HT1080 (cell line): Measurements from ENCODE around the gene NHLH2. TPM values are rescaled to one million over a fixed set of nuclear protein-coding genes. Genes with fewer than 3 reads are reported as not detected.

Experiments used
- DNase-seq: peaks from one replicate; pipeline ENCODE4 v3.0.0-alpha.2; 2015; ENCODE audit warnings: low read depth
- polyA plus RNA-seq, 2 experiments: library from polyadenylated mRNA; depleted of rRNA; stranded (reverse); fragments of >200 nt; gene quantifications; 2 replicates each; pipeline ENCODE4 v1.2.3, GENCODE V29; 2015
- total RNA-seq: library from RNA; depleted of rRNA; stranded (reverse); fragments of >200 nt; shearing (Covaris generic); gene quantifications from 2 replicates; pipeline ENCODE4 v1.2.3, GENCODE V29; 2014; rRNA removed

NHLH2 gene
- not detected in 2 replicates for total RNA-seq
- polyA plus RNA-seq (2015; cell fraction: cytosol; rRNA removed) = 0.02 TPM in 1 of 2 replicates, not detected in the other
- not detected in 2 replicates for polyA plus RNA-seq (2015; cell fraction: nucleus; rRNA removed)

DNA sequence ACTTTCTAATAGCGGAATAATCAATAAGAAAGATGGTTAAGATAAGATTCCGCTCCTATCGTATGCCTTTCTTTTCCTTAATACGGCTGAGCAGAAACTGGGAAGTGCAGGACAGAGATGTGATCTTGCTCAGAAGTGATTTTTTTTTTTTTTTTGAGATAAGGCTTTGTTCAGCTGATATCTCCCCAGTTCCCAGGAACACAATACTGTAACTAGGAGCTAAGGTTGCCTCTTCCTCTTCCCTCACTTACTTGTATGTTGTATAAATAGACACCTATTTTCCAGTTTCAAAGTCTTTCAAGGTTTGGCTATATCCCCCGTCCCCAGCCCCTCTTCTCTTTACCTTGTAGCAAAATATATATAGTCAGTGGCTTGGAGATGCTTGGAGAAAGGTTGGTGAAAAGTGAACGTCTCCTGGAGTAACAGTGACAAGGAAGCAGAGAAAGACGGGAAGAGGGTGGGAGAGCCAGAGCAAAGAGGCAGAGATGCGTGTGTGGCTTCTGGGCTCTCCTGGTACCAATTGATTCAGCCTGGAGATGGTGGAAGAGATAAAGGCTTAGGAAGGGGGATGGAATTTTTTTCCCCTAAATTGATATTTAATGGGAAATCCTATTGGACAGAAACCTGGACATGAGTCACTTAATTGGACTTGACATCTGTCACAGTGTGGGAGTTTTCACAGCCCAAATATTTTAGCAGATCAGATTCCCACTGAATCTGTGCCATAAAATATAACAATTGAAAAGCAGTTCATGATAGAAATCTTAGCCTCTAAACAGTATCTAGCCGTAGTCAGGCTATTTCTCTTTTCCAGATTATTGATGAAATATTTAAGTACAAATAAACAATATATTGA, at the start of gene NHLH2:
TSS of gene NHLH2 (minus strand) at position 522 of the 856 bp plus-strand sequence. CDS start 2,754 bp downstream, outside the sequence.
- no peak for DNase-seq

GRCh38 chr1:115890580-115890979, 49.7 kb upstream of the NHLH2 start:
- no peak for DNase-seq

DNA sequence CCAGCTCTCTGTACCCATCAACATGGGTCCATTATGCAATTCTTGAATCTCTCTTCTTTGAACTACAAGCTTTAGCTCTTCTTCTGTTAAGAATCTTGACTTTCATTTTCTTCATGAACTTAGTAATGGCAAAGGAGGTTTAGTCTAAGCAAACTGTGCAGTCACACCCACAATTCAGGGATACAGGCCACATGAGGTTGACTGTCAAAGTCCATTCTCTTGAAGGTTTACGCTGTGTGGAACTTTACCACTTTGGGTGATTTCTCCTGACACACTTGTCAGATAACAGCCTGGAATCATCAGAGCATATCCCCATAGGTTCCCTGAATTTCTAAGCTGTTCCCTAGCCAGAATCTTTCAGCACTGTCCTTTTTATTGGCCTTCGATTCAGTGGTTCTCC, 48.0 kb upstream of the NHLH2 start:
- DNase-seq = no peak

DNA sequence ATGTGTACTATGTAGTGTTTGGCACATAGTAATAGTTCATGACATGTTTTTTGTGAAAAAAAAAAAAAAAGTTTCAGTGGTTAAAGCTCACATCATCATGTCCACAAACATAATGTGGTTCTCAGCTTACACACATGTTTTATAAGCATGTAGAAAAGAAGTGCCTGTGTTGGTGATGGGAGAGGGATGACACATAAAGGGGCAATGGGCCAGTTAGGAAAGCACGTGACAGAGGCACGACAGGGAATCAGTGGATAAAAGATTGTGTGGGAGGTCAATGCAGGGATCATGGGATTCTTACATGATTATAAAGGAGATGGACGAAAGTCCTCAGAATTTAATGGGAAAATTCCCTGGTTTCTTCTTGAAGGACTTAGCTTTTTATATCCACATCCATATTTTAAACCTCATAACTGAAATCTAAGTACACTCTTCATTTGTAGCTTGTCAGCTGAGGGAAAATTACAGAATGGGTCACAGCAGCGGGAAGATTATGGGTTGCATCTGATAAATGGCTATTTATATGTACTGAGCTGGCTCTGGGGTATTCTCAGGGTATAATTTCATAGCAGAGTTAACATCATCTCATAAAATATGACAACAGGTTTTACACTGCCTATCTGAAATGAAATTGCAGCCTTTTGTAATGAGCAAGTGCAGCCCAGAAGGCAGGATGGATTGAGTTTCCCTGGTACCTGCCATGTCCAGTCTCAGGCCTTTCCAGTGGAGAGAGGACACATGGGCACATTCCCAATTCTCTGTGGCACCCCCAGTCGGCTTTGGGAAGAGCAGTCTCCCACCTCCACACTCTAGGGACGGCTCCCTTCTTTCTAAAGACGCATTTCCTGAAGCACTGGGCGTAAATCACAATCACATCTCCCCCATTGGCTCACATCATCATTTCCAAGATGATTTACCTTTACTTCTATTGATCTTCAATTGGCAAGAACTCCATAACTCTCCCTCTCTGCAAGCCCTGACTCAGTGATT, 42.3 kb upstream of the NHLH2 start:
- DNase-seq = peak; percentile 37

GRCh38 chr1:115880981-115881672, 40.2 kb upstream of the NHLH2 start:
- no peak for DNase-seq

GRCh38 chr1:115879977-115880376, 39.1 kb upstream of the NHLH2 start:
- DNase-seq = no peak

DNA sequence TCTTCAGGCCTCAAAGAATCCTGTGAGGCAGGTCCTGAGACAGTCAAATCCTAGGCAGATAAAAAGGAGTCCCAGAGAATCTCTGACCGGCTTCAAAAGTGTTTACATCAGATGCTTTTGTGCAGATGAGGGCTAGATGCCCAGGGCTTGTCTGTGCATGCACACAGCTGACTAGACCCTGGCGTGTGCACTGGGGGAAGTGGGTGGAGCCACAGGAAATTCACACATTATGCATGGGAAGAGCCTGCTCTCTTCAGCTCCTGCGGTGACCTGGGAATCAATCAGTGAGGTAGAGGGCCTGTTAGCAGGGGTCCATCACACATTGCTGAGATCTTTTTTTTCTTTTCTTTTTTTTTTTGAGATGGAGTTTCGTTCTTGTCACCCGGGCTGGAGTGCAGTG, 36.6 kb upstream of the NHLH2 start:
- no peak for DNase-seq

DNA sequence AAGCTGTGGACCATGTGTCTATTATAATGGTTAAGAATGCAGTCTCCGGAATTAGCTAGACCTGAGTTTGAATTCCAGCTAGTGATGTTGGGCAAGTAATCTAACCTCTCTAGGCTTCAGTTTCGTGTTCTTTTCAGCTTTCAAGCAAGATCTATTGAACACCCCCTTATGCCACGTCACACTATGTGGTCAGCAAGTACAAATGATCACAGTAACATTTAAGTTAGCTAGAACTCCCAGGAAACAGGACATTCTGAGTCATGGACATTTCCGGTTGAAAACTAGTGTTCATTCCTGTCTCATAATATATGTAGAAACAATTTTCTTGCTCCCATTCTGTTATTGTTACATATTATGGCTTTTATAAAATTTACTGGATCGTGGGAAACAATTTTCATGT, 34.0 kb upstream of the NHLH2 start:
- peak; percentile 86 for DNase-seq

DNA sequence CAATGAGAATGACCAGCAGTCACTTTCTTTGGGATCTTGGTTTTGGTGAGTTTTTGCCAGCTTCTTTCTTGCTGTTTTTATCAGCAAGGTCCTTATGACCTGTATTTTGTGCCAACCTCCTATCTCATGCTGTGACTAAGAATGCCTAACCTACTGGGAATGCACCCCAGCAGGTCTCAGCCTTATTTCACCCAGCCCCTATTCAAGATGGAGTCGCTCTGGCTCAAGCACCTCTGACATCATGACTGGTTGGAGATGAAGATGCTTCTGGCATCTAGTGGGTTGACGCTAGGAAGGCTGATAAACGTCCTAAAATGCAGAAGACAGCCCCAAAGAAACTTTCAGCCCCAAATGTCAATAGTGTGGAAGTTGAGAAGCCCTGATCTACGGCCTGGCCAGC, 33.6 kb upstream of the NHLH2 start:
- no peak for DNase-seq

DNA sequence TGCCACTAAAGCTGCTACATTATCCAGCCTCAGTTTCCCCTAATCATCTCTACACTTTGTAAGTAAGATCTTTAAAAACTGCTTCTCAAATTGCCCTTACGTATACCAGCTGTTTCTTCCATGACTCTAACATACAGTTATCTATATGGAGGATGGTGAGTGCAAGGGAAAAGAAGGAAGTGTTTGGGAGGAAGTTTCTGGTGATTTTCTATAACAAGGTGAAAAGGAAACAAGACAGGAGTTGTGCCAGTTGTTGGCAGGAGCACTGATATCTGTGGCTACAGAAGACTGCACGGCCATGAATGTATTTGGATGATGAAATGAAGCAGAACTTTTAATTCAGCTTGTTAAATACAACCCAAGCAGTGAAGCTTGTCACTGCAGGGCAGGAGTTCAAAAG, 32.3 kb upstream of the NHLH2 start:
- no peak for DNase-seq

- DNase-seq = no peak
These were observed 28.1 kb upstream of the NHLH2 start for GRCh38 chr1:115869064-115869463.

DNA sequence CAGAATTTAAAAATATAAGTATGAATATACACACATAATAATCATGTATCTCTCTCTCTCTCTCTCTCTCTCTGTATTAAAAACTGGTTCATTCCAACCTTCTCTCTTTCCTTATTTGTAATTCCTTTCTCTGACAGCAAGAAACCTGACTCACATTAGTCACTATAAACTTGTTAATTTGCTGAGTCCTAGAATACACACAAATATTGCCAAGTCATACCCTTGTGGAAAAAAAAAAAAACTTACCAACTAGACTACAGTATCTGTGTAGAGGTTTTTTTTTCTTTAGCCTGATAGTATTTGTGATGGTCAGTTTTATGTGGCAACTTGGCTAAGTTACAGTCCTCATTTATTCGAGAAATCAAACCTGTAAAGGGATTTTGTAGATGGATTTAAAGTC, 26.3 kb upstream of the NHLH2 start:
- DNase-seq = peak; percentile 75

DNA sequence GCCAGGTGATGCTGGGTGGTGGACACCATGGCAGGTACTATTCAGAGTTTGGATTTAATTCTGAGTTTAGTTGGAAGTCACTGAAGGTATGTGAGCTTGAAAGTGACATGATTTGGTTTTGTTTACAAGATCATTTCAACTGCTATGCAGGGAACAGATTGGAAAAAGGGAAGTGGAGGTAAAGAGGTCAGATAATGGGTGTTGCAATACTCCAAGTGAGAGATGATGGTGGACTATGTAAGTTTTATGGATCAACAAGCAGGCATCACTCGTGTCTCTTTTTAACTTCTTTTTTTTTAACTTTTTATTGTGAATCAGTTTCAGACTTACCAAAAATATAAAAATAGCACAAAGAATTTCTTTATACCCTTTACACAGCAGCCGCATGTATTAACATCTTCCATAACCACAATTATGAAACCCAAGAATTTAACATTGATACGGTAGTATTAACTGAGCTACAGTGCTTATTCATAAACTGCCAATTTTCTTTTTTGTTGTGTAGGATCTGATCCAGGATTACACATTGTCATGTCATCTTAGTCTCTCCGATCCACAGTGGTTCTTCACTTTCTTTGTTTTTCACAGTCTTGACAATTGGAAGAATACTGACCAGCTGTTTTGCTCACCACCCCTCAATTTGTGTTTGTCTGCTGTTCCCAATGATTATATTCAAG, 24.9 kb upstream of the NHLH2 start:
- no peak for DNase-seq

GRCh38 chr1:115862403-115862802, 21.5 kb upstream of the NHLH2 start:
- DNase-seq = peak; percentile 49

DNA sequence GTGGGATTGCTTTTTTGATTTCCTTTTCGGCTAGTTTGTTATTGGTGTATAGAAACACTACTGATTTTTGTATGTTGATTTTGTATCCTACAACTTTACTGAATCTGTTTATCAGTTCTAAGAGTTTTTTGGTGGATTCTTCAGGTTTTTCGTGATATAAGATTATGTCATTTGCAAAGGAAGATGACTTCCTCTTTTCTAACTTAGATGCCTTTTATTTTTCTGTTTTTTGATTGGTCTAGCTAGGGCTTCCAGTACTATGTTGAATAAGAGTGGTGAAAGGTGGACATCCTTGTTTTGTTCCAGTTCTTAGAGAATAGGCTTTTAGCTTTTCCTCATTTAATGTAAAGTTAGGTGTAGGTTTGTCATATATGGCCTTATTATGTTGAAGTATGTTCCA, 13.1 kb upstream of the NHLH2 start:
- DNase-seq = no peak

DNA sequence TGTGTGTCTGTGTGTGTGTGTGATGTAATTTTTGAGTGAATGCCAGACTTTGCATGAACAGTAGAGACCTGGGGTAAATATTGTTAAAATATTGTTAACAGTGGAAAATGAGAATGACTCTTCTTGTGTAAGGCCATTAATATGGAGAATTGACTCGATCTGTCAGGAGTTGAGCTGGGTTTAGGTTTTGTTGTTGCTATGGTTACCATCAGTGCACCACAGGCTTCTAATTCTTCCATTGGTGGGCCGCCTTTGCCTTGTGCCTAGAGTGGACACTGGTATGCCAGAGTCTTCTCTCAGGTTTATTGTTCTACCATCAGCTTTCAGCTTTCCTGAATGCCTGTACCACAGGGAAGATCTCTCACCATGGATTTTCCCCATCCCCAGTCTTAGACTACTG, 10.0 kb upstream of the NHLH2 start:
- no peak for DNase-seq

- no peak for DNase-seq
These were observed 6.9 kb upstream of the NHLH2 start for GRCh38 chr1:115847787-115848186.

- DNase-seq = no peak
These were observed 2.0 kb upstream of the NHLH2 start for GRCh38 chr1:115842948-115843347.

- no peak for DNase-seq
These were observed 1.2 kb downstream of the NHLH2 start for GRCh38 chr1:115839679-115840237.

GRCh38 chr1:115839029-115839678, 1.8 kb downstream of the NHLH2 start:
- no peak for DNase-seq
